B cell (primary cell): ENCODE measurements around the gene MED15. TPM values are rescaled to one million over a fixed set of nuclear protein-coding genes. Genes with fewer than 3 reads are reported as not detected.

Experiments used
- ATAC-seq: fragments of 200-7000 bp; cut with Tn5 transposase; one replicate; pipeline ENCODE4 v1.10.0; 2021; ENCODE audit warnings: low read depth, mild to moderate bottlenecking, moderate number of reproducible peaks, moderate library complexity
- CTCF ChIA-PET: fragments of 350-600 bp; sonication (Branson Sonifier 250); formaldehyde crosslinking; loops from one replicate; lab custom pipeline; 2021; ENCODE audit warnings: antibody characterized with exemption, inconsistent platforms; lab: Charles Lee
- POLR2A ChIA-PET: fragments of 350-600 bp; sonication (Branson Sonifier 250); formaldehyde crosslinking; loops from one replicate; lab custom pipeline; 2021; ENCODE audit warnings: antibody characterized with exemption; lab: Charles Lee
- DNase-seq: peaks from one replicate; pipeline ENCODE4 v3.0.0; 2013
- H2AFZ ChIP-seq: 2 replicates; pipeline ENCODE4 v1.6.1; 2012; ENCODE audit warnings: mild to moderate bottlenecking, low read depth, low read length; ENCODE audit not compliant: insufficient read depth, poor library complexity, severe bottlenecking
- H3K27ac ChIP-seq, 2 donors: 1 replicate in 1 of 2; 2 replicates in 1 of 2; pipeline ENCODE4 v1.5.1; 2012 to 2013; ENCODE audit warnings: low read length in 2 of 2, mild to moderate bottlenecking in 2 of 2, moderate library complexity in 1 of 2
- H3K27me3 ChIP-seq, 4 experiments: fragments of 200-600 bp in 1 of 4; sonication (generic) in 1 of 4; replicated peaks in 1 of 4; 1 replicate in 2 of 4; 2 replicates in 2 of 4; pipeline versions ENCODE4 v1.6.1 to v1.7.0; 2013 to 2016; ENCODE audit warnings: low read length in 3 of 4, mild to moderate bottlenecking in 2 of 4, mixed read lengths in 1 of 4, moderate library complexity in 1 of 4; ENCODE audit not compliant: insufficient read depth in 4 of 4, control insufficient read depth in 3 of 4; ENCODE audit errors: control extremely low read depth in 1 of 4
- H3K36me3 ChIP-seq, 2 experiments: replicated peaks in 1 of 2; 1 replicate in 1 of 2; 2 replicates in 1 of 2; pipeline versions ENCODE4 v1.6.1 to v1.7.1; 2013; ENCODE audit warnings: low read length in 1 of 2; ENCODE audit not compliant: insufficient read depth in 2 of 2, control insufficient read depth in 1 of 2; ENCODE audit errors: control extremely low read depth in 1 of 2, extremely low read depth in 1 of 2
- H3K4me1 ChIP-seq, 2 donors: fragments of 200-600 bp in 1 of 2; sonication (generic) in 1 of 2; 1 replicate in 1 of 2; 2 replicates in 1 of 2; pipeline versions ENCODE4 v1.5.1 to v1.6.1; 2013 to 2017; ENCODE audit warnings: low read length in 2 of 2; ENCODE audit not compliant: control insufficient read depth in 2 of 2, insufficient read depth in 2 of 2
- H3K4me2 ChIP-seq: replicated peaks from 2 replicates; pipeline ENCODE3; 2012; ENCODE audit warnings: mild to moderate bottlenecking, low read depth, low read length; ENCODE audit not compliant: poor library complexity, severe bottlenecking
- H3K4me3 ChIP-seq, 5 experiments: fragments of 200-600 bp in 1 of 5; sonication (generic) in 1 of 5; 1 replicate in 3 of 5; 2 replicates in 2 of 5; pipeline versions ENCODE4 v1.5.1 to v1.7.0; 2011 to 2016; ENCODE audit warnings: low read length in 4 of 5, mild to moderate bottlenecking in 4 of 5, low read depth in 2 of 5, control low read depth in 1 of 5, moderate library complexity in 1 of 5; ENCODE audit not compliant: insufficient read depth in 1 of 5; ENCODE audit errors: control extremely low read depth in 1 of 5, extremely low read depth in 1 of 5
- H3K79me2 ChIP-seq: fragments of 200-600 bp; sonication (generic); one replicate; pipeline ENCODE4 v1.6.0; 2016; ENCODE audit warnings: low read length; ENCODE audit not compliant: control insufficient read depth, insufficient read depth
- H3K9ac ChIP-seq: fragments of 200-600 bp; sonication (generic); 2 replicates; pipeline ENCODE4 v1.6.1; 2017; ENCODE audit warnings: mild to moderate bottlenecking, low read length, moderate library complexity
- H3K9me3 ChIP-seq, 3 donors: one replicate each; pipeline versions ENCODE4 v1.6.1 to v1.7.1; 2013; ENCODE audit warnings: low read length in 2 of 3; ENCODE audit not compliant: control insufficient read depth in 2 of 3, insufficient read depth in 1 of 3; ENCODE audit errors: control extremely low read depth in 1 of 3
- H4K20me1 ChIP-seq: 2 replicates; pipeline ENCODE4 v1.6.0; 2012; ENCODE audit warnings: mild to moderate bottlenecking, low read length; ENCODE audit not compliant: insufficient read depth, control insufficient read depth, poor library complexity, severe bottlenecking
- H3K27ac Mint-ChIP-seq: one replicate; pipeline ENCODE4 v1.8.0; 2021; ENCODE audit warnings: mixed read lengths
- H3K27me3 Mint-ChIP-seq: one replicate; pipeline ENCODE4 v1.8.0; 2021; ENCODE audit warnings: mixed read lengths
- H3K4me1 Mint-ChIP-seq: one replicate; pipeline ENCODE4 v1.8.0; 2021; ENCODE audit warnings: mixed read lengths
- H3K4me3 Mint-ChIP-seq: one replicate; pipeline ENCODE4 v1.8.0; 2021; ENCODE audit warnings: mixed read lengths
- H3K9me3 Mint-ChIP-seq: one replicate; pipeline ENCODE4 v1.8.0; 2022; ENCODE audit warnings: mixed read lengths; ENCODE audit not compliant: insufficient read depth
- EZH2 ChIP-seq: IDR thresholded peaks from 2 replicates; pipeline ENCODE4 v1.6.1; 2012; ENCODE audit warnings: borderline replicate concordance, low read depth, mild to moderate bottlenecking, moderate library complexity, low read length; ENCODE audit not compliant: insufficient read depth, poor library complexity, severe bottlenecking
- WGBS: methylation state at CpG from one replicate; pipeline ENCODE4 v1.1.5; 2013; ENCODE audit warnings: missing lambda C conversion rate; ENCODE audit not compliant: insufficient coverage; 5-methylcytosine and 5-hydroxymethylcytosine counted together
- intact Hi-C: fragments of 100-400 bp; cut with micrococcal nuclease; formaldehyde crosslinking; loops from one replicate; pipeline ENCODE4 v1.10.0; 2022
- polyA plus RNA-seq: library from polyadenylated mRNA; depleted of rRNA; stranded (reverse); fragments of >200 nt; gene quantifications from 2 replicates; pipeline ENCODE4 v1.2.3, GENCODE V29; 2012
- total RNA-seq, 2 donors: library from RNA; stranded (reverse); fragments of 120-200 nt in 1 of 2; gene quantifications; 1 replicate in 1 of 2; 2 replicates in 1 of 2; pipeline versions ENCODE4 v1.2.3 to v1.2.4, GENCODE V29; 2013 to 2022
- TF ChIP-seq, protein P1 (sequence below): fragments of 200-600 bp; IDR thresholded peaks from one replicate; pipeline ENCODE4 v1.8.0; 2022; ENCODE audit warnings: antibody characterized with exemption, mild to moderate bottlenecking

MED15 gene
- total and polyA plus RNA-seq, 2 donors (not counting 1 experiment from before 2014, with no cell fraction given) = 109 to 134 TPM

DNA sequence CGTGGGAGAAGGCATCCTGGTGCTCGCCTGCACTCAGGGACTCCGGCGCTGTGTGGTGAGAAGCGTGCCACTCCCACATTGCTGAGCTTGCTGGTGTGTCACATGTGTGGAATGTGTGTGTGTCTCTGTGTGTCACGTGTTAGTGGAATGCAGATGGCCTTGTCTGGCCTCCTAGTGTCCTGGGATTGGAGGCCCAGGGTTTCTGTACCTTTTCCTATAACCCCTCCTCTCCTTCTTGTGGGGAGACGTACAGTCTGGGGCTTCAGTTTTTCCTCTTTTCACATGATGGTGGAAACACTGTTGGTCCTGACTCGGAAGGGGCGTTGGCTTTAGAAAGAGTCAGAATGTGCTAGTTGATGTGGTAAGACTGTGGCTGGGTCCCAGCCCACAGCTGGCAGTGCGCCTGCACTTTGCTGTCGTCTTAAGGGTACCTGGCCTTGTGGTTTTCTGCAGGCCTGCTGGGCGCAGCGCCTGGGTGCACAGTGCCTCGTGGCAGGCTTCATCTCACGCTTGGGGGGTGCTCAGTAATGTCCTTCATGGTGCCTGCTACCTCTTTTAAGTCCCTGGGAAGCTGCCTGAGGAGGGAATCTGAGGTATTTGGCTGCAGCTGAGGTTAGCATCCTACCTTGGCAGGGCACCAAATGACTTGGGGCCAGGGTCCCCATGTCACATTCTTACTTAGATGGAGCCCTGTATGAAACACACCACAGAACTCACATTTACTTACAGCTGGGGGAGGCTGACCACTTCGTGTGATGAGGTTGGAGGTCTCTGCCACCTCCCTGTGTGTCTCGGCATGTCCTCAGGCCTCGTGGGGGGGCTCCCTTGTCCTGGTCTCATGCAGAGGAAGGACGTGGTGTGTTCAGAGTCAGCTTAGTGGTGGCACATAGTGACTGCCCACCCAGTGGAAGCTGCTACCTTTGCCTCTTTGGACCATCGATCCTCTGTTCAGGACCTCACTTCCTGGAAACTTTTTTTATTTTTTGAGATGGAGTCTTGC is 61.9 kb downstream of the MED15 start:
- TF ChIP-seq EZH2 = no peak
- TF ChIP-seq, protein P1, sequence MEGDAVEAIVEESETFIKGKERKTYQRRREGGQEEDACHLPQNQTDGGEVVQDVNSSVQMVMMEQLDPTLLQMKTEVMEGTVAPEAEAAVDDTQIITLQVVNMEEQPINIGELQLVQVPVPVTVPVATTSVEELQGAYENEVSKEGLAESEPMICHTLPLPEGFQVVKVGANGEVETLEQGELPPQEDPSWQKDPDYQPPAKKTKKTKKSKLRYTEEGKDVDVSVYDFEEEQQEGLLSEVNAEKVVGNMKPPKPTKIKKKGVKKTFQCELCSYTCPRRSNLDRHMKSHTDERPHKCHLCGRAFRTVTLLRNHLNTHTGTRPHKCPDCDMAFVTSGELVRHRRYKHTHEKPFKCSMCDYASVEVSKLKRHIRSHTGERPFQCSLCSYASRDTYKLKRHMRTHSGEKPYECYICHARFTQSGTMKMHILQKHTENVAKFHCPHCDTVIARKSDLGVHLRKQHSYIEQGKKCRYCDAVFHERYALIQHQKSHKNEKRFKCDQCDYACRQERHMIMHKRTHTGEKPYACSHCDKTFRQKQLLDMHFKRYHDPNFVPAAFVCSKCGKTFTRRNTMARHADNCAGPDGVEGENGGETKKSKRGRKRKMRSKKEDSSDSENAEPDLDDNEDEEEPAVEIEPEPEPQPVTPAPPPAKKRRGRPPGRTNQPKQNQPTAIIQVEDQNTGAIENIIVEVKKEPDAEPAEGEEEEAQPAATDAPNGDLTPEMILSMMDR = no peak
- Histone ChIP-seq H3K9ac (no peak overlapping the region), H3K36me3 (peaks cover 4 to 83% of the 10 kb centered on the region in 2 experiments), H3K4me1 (peaks cover 0 to 16% of the 10 kb centered on the region in 2 donors), H3K27ac (peak overlapping the region in 1 of 2 donors; percentile 9), H3K27me3 (no peaks in the 10 kb centered on the region), H4K20me1 (peaks cover 29% of the 10 kb centered on the region), H3K9me3 (no peaks in the 10 kb centered on the region), H2AFZ (no peak overlapping the region), H3K4me2 (peak overlapping the region; percentile 12), H3K4me3 (no peak overlapping the region), H3K79me2 (peaks cover 12% of the 10 kb centered on the region)
- Mint-ChIP-seq H3K27me3 (no peaks in the 10 kb centered on the region), H3K27ac (peak overlapping the region; percentile 59), H3K4me1 (peaks cover 6% of the 10 kb centered on the region), H3K9me3 (no peaks in the 10 kb centered on the region), H3K4me3 (no peak overlapping the region)
- ChIA-PET CTCF (interaction anchor here (0.7 to 6.7 kb wide), 5 partner anchors 9 to 151 kb away, joined by 3 to 56 read pairs (median 3); no protein-coding TSS in a partner anchor), POLR2A (no interaction called here)
- peak; percentile 56 for DNase-seq
- WGBS = 43% methylated on average over 19 of the region's 20 CpGs
- intact Hi-C loops = no loop called here
- peak; percentile 62 for ATAC-seq
